Activated CD8-positive, alpha-beta T cell treated with anti-CD3 and anti-CD28 coated beads for 36 hours (primary cell): ENCODE measurements around the gene MTARC2. TPM values are rescaled to one million over a fixed set of nuclear protein-coding genes. Genes with fewer than 3 reads are reported as not detected.
A peak's percentile ranks its signal among the peaks of the same experiment; 100 is the strongest.
"Not testable (repeated sequence)": the region's sequence is repeated elsewhere in the genome, so short reads cannot be mapped to it uniquely, and the experiment has no call there.

ENCODE experiments used
- ATAC-seq: fragments of 200-7000 bp; cut with Tn5 transposase; one replicate; pipeline ENCODE4 v1.10.0; 2021; ENCODE audit warnings: mild to moderate bottlenecking, moderate library complexity
- CTCF ChIA-PET: fragments of 350-600 bp; sonication (Branson Sonifier 250); formaldehyde crosslinking; loops from one replicate; lab custom pipeline; 2021; ENCODE audit warnings: antibody characterized with exemption; lab: Charles Lee
- POLR2A ChIA-PET: fragments of 350-600 bp; sonication (Branson Sonifier 250); formaldehyde crosslinking; loops from one replicate; lab custom pipeline; 2021; ENCODE audit warnings: antibody characterized with exemption; lab: Charles Lee
- DNase-seq: peaks from one replicate; pipeline ENCODE4 v3.0.0-alpha.2; 2020
- H3K27ac Mint-ChIP-seq: one replicate; pipeline ENCODE4 v1.8.0; 2021; ENCODE audit warnings: mild to moderate bottlenecking, mixed read lengths
- H3K27me3 Mint-ChIP-seq: one replicate; pipeline ENCODE4 v1.8.0; 2021; ENCODE audit warnings: mixed read lengths
- H3K36me3 Mint-ChIP-seq: one replicate; pipeline ENCODE4 v1.8.0; 2021; ENCODE audit warnings: low read depth, mixed read lengths
- H3K4me1 Mint-ChIP-seq: one replicate; pipeline ENCODE4 v1.8.0; 2021; ENCODE audit warnings: low read depth, mixed read lengths
- H3K4me3 Mint-ChIP-seq: one replicate; pipeline ENCODE4 v1.8.0; 2021; ENCODE audit warnings: mild to moderate bottlenecking, moderate library complexity, mixed read lengths
- H3K9me3 Mint-ChIP-seq: one replicate; pipeline ENCODE4 v1.8.0; 2021; ENCODE audit warnings: mixed read lengths
- intact Hi-C: fragments of 100-400 bp; cut with micrococcal nuclease; formaldehyde crosslinking; loops from one replicate; pipeline ENCODE4 v1.10.0; 2022
- total RNA-seq, 2 experiments: library from RNA; stranded (reverse); gene quantifications; one replicate each; pipeline ENCODE4 v1.2.3, GENCODE V29; 2021
- TF ChIP-seq, protein P1 (sequence below): fragments of 200-600 bp; IDR thresholded peaks from one replicate; pipeline ENCODE4 v1.8.0; 2022; ENCODE audit warnings: antibody characterized with exemption, mild to moderate bottlenecking

MTARC2 gene
- total RNA-seq, 2 experiments from 2014 or later, result not detected

DNA sequence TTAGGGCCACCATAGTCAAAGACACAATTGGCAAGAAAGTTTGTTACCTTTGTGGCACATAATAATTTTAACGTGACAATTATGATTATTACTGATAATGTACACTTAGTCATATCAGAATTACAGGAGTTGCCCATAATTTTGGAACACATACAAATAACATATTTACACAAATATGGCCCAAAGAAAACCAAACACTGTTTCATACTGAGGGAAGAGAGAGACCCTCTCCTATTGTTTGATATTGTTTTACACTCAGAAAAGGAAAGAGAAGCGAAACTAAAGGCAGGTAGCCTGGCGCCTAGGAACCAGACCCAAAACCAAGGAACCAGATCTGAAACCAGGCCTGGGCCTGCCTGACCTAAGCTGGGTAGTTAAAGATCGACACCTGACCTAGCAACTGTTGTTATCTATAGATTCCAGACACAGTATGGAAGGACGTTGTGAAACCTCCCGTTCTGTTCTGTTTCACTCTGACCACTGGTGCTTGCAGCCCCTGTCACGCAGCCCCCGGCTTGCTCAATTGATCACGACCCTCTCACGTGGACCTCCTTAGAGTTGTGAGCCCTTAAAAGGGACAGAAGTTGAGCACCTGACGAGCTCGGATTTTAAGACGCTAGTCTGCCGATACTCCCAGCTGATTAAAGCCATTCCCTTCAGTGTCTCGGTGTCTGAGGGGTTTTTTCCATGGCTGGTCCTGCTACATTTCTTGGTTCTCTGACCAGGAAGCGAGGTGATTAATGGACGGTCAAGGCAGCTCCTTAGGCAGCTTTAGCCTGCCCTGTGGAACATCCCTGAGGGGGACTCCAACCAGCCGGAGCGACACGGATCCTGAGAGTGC is 30.1 kb upstream of the MTARC2 start:
- intact Hi-C loops, result no loop called here
- ChIA-PET POLR2A (no interaction called here), CTCF (interaction anchor here (1.3 kb wide), 1 partner anchor 16 kb away, joined by 3 read pairs; no protein-coding TSS in a partner anchor)
- DNase-seq, result no peak
- TF ChIP-seq, protein P1, sequence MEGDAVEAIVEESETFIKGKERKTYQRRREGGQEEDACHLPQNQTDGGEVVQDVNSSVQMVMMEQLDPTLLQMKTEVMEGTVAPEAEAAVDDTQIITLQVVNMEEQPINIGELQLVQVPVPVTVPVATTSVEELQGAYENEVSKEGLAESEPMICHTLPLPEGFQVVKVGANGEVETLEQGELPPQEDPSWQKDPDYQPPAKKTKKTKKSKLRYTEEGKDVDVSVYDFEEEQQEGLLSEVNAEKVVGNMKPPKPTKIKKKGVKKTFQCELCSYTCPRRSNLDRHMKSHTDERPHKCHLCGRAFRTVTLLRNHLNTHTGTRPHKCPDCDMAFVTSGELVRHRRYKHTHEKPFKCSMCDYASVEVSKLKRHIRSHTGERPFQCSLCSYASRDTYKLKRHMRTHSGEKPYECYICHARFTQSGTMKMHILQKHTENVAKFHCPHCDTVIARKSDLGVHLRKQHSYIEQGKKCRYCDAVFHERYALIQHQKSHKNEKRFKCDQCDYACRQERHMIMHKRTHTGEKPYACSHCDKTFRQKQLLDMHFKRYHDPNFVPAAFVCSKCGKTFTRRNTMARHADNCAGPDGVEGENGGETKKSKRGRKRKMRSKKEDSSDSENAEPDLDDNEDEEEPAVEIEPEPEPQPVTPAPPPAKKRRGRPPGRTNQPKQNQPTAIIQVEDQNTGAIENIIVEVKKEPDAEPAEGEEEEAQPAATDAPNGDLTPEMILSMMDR, result no peak
- Mint-ChIP-seq H3K27ac (no peak overlapping the region), H3K9me3 (no peaks in the 10 kb centered on the region), H3K4me1 (no peaks in the 10 kb centered on the region), H3K4me3 (no peak overlapping the region), H3K36me3 (no peaks in the 10 kb centered on the region), H3K27me3 (peaks cover 7% of the 10 kb centered on the region)
- no peak for ATAC-seq

DNA sequence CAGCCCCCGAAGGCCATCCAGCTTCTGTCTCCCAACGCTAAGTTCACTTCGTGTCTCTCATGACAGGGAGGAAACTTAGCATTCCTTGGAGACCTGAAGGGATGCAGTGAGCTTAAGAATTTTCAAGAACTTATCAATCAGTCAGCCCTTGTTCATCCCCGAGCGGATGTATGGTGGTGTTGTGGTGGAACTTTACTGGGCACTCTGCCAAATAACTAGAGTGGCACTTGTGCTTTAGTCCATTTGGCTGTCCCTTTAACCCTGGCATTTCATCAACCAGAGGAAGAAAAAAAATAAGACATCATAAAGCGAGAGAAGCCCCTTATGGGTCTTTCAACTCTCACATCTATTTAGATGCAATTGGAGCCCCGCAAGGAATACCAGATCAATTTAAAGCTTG is 26.9 kb upstream of the MTARC2 start:
- DNase-seq, H3K36me3 Mint-ChIP-seq, H3K27me3 Mint-ChIP-seq, H3K9me3 Mint-ChIP-seq, H3K4me1 Mint-ChIP-seq, H3K4me3 Mint-ChIP-seq, H3K27ac Mint-ChIP-seq, POLR2A ChIA-PET, ATAC-seq, intact Hi-C loops: not testable (repeated sequence)
- CTCF ChIA-PET, result interaction anchor here (3.7 kb wide), 1 partner anchor 12 kb away, joined by 16 read pairs; no protein-coding TSS in a partner anchor

GRCh38 chr1:220726634-220727033 is 21.5 kb upstream of the MTARC2 start:
- ATAC-seq, result no peak
- ChIA-PET CTCF (interaction anchor here (1.2 to 1.3 kb wide), 2 partner anchors 11 to 49 kb away, joined by 3 read pairs; no protein-coding TSS in a partner anchor), POLR2A (no interaction called here)
- no peak for DNase-seq
- no peaks in the 10 kb centered on the region for H3K9me3 Mint-ChIP-seq
- intact Hi-C loops, result no loop called here
- no peaks in the 10 kb centered on the region for H3K36me3 Mint-ChIP-seq
- H3K4me3 Mint-ChIP-seq, result no peak overlapping the region
- H3K27me3 Mint-ChIP-seq, result peaks cover 3% of the 10 kb centered on the region
- no peak overlapping the region for H3K27ac Mint-ChIP-seq
- H3K4me1 Mint-ChIP-seq, result no peaks in the 10 kb centered on the region
- TF ChIP-seq, protein P1, result peak; percentile 40

DNA sequence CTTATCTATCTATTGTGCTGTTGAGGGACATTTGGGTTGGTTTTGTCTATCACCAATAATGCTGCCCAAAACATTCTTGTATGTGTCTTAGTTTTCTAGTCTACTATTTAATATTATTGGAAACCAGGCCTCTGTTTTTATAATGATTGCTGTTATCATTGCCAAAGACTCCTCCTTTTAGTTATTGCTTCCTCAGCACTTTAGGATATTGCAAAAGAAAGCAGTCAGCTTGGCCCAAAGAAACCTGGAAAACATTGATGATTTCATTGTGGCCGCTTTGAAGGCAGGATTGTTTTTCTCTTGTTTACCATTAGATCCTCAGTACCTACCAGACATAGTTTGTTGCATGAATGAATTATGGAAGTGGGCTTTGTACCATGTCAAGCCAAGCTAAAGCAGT is 20.6 kb upstream of the MTARC2 start:
- Mint-ChIP-seq H3K4me1 (no peaks in the 10 kb centered on the region), H3K9me3 (no peaks in the 10 kb centered on the region), H3K27me3 (peaks cover 3% of the 10 kb centered on the region), H3K27ac (no peak overlapping the region), H3K36me3 (no peaks in the 10 kb centered on the region), H3K4me3 (no peak overlapping the region)
- ChIA-PET CTCF (interaction anchor here (1.3 kb wide), 1 partner anchor 49 kb away, joined by 3 read pairs; no protein-coding TSS in a partner anchor), POLR2A (no interaction called here)
- intact Hi-C loops, result no loop called here
- DNase-seq (no peak), ATAC-seq (no peak)
- TF ChIP-seq, protein P1, result no peak

- Mint-ChIP-seq H3K36me3 (no peaks in the 10 kb centered on the region), H3K27ac (no peak overlapping the region), H3K27me3 (peaks cover 2% of the 10 kb centered on the region), H3K4me3 (no peak overlapping the region), H3K9me3 (no peaks in the 10 kb centered on the region), H3K4me1 (peaks cover 3% of the 10 kb centered on the region)
- intact Hi-C loops, result loop anchor here (5.0 kb wide), 1 partner anchor 38 kb away; the partner anchor contains the start of gene C1orf115
- DNase-seq (no peak), ATAC-seq (no peak)
- TF ChIP-seq, protein P1, result no peak
- ChIA-PET POLR2A (no interaction called here), CTCF (no interaction called here)
Measured at GRCh38 chr1:220730486-220730885, 17.6 kb upstream of the MTARC2 start.
